Inferior parietal cortex (tissue), 1 donor: ENCODE results near the gene FLYWCH2.
"Not testable (repeated sequence)": the region's sequence is repeated elsewhere in the genome, so short reads cannot be mapped to it uniquely, and the experiment has no call there.

ENCODE experiments used
- DNase-seq: peaks from one replicate; pipeline ENCODE4 v3.0.0-alpha.2; 2016; ENCODE audit errors: extremely low spot score

Gene FLYWCH2

DNA sequence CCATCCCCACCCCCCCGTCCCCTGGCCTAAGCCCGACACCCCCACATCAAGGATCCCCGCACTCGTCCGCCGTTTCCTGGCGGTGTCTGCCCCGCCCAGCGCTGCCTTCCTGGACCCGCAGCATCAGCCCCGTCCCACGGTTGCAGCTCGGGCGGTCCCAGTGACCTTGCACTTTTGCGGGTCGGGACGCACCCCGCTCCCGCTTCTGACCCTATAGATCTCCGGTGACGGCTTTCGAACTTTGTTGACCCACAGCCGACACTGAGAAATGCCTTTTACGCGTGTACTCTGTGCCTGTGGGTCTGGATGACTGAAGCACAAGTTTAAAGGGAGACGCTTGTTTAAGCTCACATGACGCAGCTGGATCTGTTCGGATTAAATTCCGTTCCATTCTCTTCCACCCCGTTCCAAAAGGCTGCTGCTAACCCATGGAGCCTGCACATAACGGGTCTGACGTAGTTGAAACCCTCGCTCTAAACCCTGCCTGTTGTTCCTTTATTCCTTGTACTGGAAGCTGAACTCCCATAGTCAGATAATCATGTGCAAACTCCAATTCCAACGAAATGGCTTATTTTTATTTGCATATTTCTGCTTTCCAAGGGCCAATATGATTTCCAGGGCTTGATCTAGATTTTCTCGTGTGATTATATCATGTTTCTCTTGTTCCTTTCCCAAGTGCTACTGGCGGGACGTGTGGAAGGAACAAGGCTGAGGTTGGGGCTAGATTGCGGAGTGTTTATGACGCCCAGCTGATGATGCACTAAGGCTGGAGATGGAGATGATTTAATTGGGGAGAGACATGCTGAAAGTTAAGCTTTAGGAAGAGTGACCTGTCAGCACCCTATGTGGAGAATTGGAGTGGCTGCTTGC is 29.6 kb downstream of the FLYWCH2 start:
- peak; percentile 42 for DNase-seq

GRCh38 chr16:2913603-2914002 is 30.6 kb downstream of the FLYWCH2 start:
- no peak for DNase-seq

- no peak for DNase-seq
These were observed 31.2 kb downstream of the FLYWCH2 start for GRCh38 chr16:2914233-2914632.

DNA sequence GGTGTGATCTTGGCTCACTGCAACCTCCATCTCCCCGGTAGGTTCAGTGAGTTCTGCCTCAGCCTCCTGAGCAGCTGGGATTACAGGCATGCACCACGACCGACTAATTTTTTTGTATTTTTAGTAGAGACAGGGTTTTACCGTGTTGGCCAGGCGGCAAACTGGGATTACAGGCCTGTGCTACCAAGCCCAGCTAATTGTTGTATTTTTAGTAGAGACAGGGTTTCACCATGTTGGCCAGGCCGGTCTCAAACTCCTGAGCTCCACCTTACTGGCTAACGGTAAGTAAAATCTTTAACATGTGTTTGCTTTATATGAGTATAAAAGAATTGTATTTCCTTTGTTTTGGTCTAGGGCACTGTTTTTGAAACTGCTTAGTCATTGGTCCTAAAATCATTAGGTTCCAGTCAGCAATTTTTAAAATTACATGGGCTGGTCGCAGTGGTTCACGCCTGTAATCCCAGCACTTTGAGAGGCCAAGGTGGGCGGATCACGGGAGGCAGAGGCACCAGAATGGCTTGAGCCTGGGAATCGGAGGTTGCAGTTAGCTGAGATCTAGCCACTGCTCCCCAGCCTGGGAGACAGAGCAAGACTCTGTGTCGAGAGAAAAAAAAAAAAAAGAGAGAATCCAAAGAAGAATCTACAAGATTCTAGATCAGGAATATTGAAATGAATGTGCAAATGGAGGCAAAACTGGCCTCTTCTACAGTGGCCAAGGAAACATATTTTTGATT is 32.3 kb downstream of the FLYWCH2 start:
- no peak for DNase-seq

GRCh38 chr16:2919511-2920255 is 36.7 kb downstream of the FLYWCH2 start:
- DNase-seq = peak; percentile 89

DNA sequence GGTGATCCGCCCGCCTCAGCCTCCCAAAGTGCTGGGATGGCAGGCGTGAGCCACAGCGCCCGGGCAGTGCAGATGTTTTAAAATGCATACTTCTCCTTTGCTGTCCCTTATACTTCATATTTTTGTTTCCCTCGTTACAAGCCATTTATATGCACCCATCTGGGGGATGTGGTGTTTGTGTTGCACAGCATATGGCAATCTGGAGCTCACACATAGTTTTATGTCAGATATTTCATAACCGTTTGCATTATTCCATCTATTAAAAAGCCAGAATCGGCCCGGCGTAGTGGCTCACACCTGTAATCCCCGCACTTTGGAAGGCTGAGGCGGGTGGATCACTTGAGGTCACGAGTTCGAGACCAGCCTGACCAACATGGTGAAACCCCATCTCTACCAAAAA is 40.5 kb downstream of the FLYWCH2 start:
- no peak for DNase-seq

- DNase-seq = no peak
These were observed 42.1 kb downstream of the FLYWCH2 start for GRCh38 chr16:2924901-2925755.

- peak; percentile 6 for DNase-seq
These were observed 43.1 kb downstream of the FLYWCH2 start for GRCh38 chr16:2925951-2926649.

DNA sequence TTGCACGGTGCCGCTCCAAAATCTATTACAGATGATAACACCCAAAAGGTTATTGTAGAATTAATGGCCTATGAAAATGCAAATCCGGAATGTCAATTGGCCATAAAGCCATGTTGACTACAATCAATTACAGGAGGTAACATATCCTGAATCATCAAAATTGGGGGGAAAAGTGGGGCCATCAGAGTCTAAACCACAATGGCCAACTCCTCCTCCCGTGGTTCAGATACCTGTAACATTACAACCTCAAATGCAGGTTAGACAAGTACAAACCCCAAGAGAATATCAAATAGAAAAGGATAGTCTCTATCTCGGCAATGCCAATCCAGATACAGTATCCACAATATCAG is 43.6 kb downstream of the FLYWCH2 start:
- peak; percentile 7 for DNase-seq

DNA sequence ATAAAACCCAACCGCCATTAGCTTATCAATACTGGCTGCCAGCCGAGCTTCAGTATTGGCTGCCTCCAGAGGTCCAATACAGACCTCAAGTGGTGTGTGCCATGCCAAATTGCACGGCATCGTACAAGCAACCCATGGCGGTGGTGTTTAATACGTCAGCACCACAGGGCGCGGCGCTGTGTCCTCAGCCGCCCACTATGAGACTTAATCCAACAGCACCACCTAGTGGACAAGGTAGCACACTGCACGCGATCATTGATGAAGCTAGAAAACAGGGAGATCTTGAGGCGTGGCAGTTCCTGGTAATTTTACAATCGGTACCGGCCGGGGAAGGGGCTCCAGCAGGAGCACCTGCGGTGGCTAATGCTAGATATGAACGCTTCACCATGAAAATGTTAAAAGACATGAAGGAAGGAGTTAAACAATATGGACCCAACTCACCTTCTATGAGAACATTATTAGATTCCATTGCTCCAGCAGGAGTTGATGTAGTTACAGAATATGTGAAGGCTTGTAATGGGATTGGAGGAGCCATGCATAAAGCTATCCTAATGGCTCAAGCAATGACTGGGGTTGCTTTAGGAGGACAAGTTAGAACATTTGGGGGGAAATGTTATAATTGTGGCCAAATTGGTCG is 44.1 kb downstream of the FLYWCH2 start:
- peak; percentile 97 for DNase-seq

DNA sequence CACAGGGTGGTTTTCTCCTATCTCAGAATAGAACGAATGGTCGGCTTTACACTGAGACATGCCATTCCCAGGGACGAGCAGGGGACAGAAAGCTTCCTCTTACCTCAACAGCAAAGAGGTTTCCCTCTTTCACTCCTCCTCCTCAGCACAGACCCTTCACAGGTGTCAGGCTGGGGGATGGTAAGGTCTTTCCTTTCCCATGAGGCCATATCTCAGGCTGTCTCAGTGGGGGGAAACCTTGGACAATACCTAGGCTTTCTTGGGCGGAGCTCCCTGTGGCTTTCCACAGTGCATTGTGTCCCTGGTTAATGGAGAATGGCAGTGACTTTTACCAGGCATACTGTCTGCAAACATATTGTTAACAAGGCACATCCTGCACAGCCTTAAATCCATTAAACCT is 45.1 kb downstream of the FLYWCH2 start:
- DNase-seq = not testable (repeated sequence)

DNA sequence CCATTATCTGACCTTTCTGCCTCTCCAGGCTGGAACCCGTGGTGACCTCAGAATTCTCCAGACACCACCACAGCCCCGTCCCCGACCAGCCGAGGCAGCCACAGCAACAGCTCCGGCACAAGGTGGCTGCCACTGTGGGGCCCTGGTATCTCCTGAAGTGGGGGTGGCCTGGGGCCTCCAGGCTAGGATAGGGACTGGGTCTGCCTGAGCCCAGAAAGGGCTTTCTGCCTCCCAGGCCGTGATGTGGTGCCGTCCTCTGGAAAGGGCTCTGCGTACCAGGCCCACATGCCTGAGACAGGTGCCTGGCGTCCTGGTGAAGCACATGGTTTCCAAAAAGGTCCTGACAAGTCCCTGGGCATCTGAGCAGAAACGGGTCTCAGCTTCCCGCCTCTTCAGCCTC is 45.8 kb downstream of the FLYWCH2 start:
- DNase-seq = no peak

- DNase-seq = no peak
These were observed 46.7 kb downstream of the FLYWCH2 start for GRCh38 chr16:2929693-2930092.

- DNase-seq = no peak
These were observed 47.2 kb downstream of the FLYWCH2 start for GRCh38 chr16:2930236-2930635.

GRCh38 chr16:2931231-2931914 is 48.4 kb downstream of the FLYWCH2 start:
- DNase-seq = not testable (repeated sequence)

GRCh38 chr16:2933136-2933535 is 50.1 kb downstream of the FLYWCH2 start:
- DNase-seq = no peak

- DNase-seq = no peak
These were observed 50.7 kb downstream of the FLYWCH2 start for GRCh38 chr16:2933701-2934100.

GRCh38 chr16:2934450-2934849 is 51.4 kb downstream of the FLYWCH2 start:
- DNase-seq = no peak

GRCh38 chr16:2936436-2937011 is 53.5 kb downstream of the FLYWCH2 start:
- DNase-seq = no peak
